HG02678 (cell line): Measurements from ENCODE around the gene CPSF2.
"Not testable (repeated sequence)": the region's sequence is repeated elsewhere in the genome, so short reads cannot be mapped to it uniquely, and the experiment has no call there.

Experiments
- ATAC-seq: cut with Tn5 transposase; IDR thresholded peaks from one replicate; pipeline ENCODE4 v1.9.1; 2021; ENCODE audit warnings: mild to moderate bottlenecking, moderate library complexity; ENCODE audit not compliant: unreplicated experiment

CPSF2 gene

GRCh38 chr14:92154283-92154942, 32.6 kb downstream of the CPSF2 start:
- ATAC-seq, result no peak

- ATAC-seq, result no peak
Observed at GRCh38 chr14:92160619-92161018, 38.9 kb downstream of the CPSF2 start.

DNA sequence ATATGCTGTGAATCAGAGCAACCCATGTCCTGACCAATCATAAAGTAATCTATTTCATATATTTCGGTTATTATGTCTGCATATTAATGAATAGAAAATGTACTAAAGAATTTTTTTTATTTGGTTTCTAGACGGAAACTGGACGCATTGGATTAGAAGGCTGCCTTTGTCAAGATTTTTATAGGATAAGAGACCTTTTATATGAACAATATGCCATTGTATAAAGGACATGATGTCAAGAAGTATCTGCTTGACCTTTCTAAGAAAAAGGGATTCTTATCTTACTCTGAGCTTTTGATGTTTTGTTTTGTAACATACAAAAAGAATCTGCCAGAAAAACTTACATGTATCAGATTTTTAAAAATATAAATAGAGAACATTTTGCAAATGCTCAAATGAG, 39.8 kb downstream of the CPSF2 start:
- ATAC-seq, result no peak

DNA sequence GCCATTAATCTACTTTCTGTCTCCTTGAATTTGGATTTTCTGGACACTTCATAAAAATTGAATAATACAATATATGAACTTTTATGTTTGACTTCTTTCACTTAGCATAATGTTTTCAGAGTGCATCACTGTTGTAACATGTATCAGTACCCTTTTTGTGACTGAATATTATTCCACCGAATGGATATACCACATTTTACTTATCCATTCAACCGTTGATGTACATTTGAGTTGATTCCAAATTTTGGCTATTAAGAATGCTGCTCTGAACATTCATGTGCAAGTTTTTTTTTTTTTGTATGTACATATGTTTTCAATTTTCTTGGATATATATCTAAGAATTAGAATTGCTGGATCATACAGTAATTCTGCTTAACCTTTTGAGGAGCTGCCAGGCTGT, 43.2 kb downstream of the CPSF2 start:
- no peak for ATAC-seq

DNA sequence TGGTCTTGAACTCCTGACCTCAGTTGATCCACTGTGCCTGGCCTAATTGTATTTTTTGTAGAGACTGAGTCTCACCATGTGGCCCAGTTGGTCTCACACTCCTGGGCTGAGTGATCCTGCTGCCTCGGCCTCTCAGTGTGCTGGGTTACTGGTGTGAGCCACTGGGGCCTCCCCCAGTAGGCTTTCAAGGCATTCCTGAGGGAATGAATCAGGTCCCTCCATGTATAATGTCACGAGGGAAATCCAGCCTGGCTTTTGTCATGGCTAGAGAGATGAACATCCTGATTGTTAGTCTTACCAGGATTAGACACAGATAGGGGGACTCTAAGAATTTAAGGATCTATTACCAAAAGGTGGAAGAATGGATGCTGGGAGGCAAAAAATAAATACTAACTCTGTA, 51.9 kb downstream of the CPSF2 start:
- ATAC-seq, result no peak

- ATAC-seq, result no peak
Observed at GRCh38 chr14:92175811-92176210, 54.0 kb downstream of the CPSF2 start.

DNA sequence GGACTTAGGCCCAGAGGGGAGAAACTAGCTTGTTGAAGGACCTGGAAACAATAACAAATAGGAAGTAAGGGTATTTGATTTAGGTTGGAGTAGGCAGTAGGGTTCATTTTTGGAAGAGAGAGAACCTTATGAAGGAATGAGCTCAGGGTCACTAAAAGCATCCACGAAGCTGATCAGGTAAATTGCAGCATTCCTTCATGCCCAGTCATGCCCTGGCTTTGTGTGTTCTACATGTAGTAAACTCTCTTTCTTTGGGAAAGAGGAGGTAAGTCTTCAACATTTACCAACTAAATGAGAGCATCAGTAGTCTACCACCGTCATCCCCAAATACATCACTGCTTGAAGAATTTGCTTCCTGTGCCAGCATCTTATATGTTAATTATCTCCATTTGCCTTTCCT, 54.7 kb downstream of the CPSF2 start:
- ATAC-seq, result no peak

DNA sequence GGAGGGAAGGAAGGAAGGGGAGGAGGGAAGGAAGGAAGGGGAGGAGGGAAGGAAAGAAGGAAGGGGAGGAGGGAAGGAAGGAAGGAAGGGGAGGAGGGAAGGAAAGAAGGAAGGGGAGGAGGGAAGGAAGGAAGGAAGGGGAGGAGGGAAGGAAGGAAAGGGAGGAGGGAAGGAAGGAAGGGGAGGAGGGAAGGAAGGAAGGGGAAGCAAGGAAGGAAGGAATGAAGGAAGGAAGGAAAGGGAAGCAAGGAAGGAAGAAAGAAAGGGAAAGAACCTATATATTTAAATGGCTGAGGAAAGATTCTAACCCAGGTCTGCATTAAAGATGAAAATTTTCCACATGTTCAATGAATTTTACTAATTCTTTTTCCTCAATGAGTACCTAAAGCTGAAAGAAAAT, 57.4 kb downstream of the CPSF2 start:
- ATAC-seq, result not testable (repeated sequence)

DNA sequence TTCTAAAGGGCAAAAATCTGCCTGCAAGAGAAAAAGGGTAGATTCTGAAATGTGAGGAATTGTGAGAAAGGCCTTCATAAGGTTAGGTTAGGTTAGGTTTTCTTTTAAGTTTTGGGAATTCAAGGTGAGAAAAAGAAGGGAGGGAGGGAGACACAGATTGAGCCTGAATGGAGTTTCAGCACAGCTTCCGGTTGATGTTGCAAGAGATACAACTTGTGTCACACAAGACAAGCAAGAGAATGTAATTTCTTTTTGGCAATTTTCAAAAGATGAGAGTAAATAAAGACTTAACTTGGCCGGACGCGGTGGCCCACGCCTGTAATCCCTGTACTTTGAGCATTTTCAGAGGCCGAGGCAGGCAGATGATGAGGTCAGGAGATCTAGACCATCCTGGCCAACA, 63.8 kb downstream of the CPSF2 start:
- ATAC-seq, result no peak

GRCh38 chr14:92187616-92188015, 65.8 kb downstream of the CPSF2 start:
- not testable (repeated sequence) for ATAC-seq

DNA sequence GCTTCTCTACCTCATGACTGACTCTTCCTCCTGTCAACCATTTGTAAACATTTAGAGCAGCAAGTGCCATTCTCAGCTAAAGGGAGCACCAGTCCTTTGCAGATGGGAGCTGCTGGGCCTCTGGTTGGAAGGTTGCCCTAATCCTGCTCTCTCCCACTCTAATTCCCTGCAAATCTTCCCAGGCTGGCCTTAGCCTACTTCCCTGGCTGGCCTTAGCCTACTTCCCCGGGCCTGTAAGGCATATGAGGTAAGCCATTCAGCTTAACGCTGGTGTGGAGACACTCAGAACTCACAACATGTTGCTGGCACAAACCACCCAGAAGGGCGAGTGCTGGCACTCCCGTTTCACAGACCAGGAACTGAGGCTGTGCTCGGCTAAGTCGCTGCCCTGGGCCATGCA, 69.0 kb downstream of the CPSF2 start:
- ATAC-seq, result no peak

GRCh38 chr14:92198804-92199203, 77.0 kb downstream of the CPSF2 start:
- no peak for ATAC-seq

DNA sequence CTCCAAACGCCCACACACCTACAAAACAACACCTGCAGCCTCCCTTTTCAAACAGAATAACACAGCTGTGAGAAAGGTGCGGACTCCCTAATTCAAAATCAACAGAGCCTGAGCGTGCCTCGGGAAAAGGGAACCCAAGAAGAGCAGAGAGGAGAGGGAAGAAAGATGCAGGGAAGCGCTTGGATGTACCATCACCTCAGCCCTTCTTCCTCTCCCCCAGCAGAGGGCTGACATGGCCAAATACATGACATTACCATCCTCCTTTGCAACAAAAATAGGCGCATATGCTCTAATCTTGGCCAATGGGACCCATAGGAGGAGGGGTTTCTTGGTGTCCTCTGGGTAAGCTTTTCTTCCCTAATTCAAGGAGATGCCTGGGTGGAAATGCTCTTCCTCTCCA, 78.0 kb downstream of the CPSF2 start:
- no peak for ATAC-seq

DNA sequence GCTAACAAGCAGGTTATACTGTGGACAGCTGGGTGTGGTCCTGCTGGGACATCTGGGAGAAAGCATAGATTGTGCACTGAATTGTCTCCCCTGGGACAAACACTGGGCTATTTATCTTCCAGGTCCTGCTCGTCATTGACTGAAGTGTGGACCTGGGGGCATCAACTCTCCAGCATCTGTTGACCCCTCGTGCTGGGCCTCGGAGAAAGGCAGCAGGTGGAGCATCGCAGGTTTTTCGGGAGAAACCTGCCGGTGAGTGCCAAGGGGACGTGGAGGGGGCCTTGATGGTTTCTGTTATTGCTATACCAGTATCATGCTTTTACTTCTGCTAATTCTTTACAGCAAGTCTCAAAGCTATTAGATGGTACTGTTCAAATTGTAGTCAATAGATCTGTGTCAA, 81.3 kb downstream of the CPSF2 start:
- ATAC-seq, result no peak

- no peak for ATAC-seq
Observed at GRCh38 chr14:92204792-92205191, 83.0 kb downstream of the CPSF2 start.

- ATAC-seq, result no peak
Observed at GRCh38 chr14:92207012-92207927, 85.5 kb downstream of the CPSF2 start.

DNA sequence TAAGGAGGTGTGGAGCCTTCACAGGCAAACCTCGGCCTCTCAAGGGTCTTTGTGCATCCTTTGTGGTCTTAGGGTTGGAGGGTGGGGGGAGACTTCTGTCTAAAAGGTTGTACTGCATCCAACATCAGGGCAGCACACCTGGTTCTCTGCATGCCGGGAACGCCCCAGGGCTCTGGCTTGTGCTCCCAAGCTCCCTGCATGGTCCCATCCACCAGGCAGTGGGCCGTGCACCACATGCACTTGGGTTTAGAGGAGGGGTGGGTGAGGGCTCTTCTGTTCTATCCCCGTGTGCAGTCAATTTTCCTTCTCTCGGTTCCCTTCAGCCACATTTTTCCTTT, 86.1 kb downstream of the CPSF2 start:
- ATAC-seq, result no peak

DNA sequence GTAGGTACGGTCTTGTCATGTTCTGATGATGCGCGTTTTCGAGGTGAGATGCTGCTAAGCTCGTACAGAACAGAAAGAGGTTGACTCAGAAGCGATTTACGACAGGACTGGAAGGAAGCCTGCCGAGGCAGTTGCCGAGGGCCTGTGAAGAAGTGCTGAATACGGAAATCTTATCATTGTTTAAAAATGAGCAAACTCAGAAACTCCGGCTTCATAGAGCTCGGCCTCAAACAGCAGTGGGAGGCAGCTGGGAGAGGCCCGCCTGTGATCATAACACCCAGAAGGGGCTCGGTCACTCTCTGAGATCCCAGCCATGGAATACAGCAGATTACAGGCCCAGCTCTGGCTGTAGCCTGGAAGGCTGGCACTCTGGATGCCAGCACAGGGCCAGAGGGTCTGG, 87.4 kb downstream of the CPSF2 start:
- no peak for ATAC-seq

DNA sequence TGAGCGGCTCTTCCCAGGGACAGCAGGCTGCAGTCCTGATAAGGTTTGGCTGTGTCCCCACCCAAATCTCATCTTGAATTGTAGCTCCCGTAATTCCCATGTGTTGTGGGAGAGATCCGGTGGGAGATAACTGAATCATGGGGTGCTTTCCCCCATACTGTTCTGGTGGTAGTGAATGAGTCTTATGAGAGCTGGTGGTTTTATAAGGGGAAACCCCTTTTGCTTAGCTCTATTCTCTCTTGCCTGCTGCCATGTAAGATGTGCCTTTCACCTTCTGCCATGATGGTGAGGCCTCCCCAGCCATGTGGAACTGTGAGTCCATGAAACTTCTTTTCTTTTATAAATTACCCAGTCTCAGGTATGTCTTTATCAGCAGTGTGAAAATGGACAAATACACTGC, 91.4 kb downstream of the CPSF2 start:
- ATAC-seq, result not testable (repeated sequence)

GRCh38 chr14:92215579-92215978, 93.8 kb downstream of the CPSF2 start:
- ATAC-seq, result no peak

DNA sequence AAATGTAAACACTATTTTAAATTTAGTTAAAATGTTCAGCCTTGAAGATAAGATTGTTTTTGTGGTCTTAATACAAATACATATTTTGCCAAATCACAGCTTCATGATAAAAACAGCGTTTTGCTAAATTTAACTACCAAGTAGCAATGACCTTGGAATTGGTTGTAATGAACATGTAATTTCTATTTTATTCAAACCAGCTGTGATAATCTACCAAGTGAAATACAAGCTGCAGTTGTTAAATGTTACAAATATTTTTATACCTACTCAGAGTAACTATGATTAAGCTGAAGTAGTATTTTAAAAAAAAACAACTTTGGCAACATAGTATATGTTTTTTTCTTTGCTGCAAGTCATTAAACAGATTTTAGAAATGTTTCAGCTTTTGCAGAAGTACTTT, 96.2 kb downstream of the CPSF2 start:
- no peak for ATAC-seq
